ENCODE results near the gene IL5RA. TPM values are rescaled to one million over a fixed set of nuclear protein-coding genes. Genes with fewer than 3 reads are reported as not detected.

The IL5RA gene
- total RNA-seq, 1 experiment from 2014 or later: not detected

- DNase-seq (ENCODE audit: low read depth, low spot score) (no peak), ATAC-seq (no peak)
- no peak for TF ChIP-seq REST (IDR thresholded peaks at IDR 0.05; ENCODE audit: insufficient read depth in 1 of 2, low read depth in 2 of 2, low read length in 1 of 2)
- no peak for TF ChIP-seq TCF7L2 (IDR thresholded peaks at IDR 0.05; ENCODE audit: low read depth, low read length)
- TF ChIP-seq SIN3A (IDR thresholded peaks at IDR 0.05; ENCODE audit: borderline replicate concordance, insufficient read depth, low read depth, low read length): no peak
- no peak for TF ChIP-seq CTCF (IDR thresholded peaks at IDR 0.05)
- no peak for TF ChIP-seq POLR2AphosphoS5 (IDR thresholded peaks at IDR 0.05; ENCODE audit: low read depth, low read length)
- no peaks in the 10 kb centered on the region for H3K27me3 ChIP-seq (ENCODE audit: control insufficient read depth, insufficient read depth, low read length)
- no peak overlapping the region for H3K4me3 ChIP-seq (ENCODE audit: low read depth in 2 of 2, low read length in 2 of 2)
- BruUV-seq (replicated peaks): no TSS peak
- intact Hi-C loops (cut with micrococcal nuclease; ENCODE audit: unreplicated experiment) (no loop called here), in situ Hi-C loops (cut with HindIII; ENCODE audit: low pct_unique_long_range_greater_than_20kb, low sequenced_read_pairs) (no loop called here)
- POLR2A ChIA-PET: no interaction called here
- no peaks in the 10 kb centered on the region for H3K9me3 ChIP-seq (ENCODE audit: control insufficient read depth, insufficient read depth, low read depth, low read length)
- no peaks in the 10 kb centered on the region for H3K4me1 ChIP-seq (ENCODE audit: control insufficient read depth, insufficient read depth, low read length)
- CTCF ChIA-PET: no interaction called here
- H3K27ac ChIP-seq (ENCODE audit: low read length): no peak overlapping the region
- no peaks in the 10 kb centered on the region for H3K36me3 ChIP-seq (ENCODE audit: control insufficient read depth, insufficient read depth, low read length)
Observed at GRCh38 chr3:3086239-3086638, 23.9 kb downstream of the IL5RA start.

- no peaks in the 10 kb centered on the region for H3K27me3 ChIP-seq (ENCODE audit: control insufficient read depth, insufficient read depth, low read length)
- CTCF ChIA-PET: no interaction called here
- H3K9me3 ChIP-seq (ENCODE audit: control insufficient read depth, insufficient read depth, low read depth, low read length): no peaks in the 10 kb centered on the region
- DNase-seq (ENCODE audit: low read depth, low spot score) (no peak), ATAC-seq (no peak)
- BruUV-seq (replicated peaks): no TSS peak
- no peak overlapping the region for H3K4me3 ChIP-seq (ENCODE audit: low read depth in 2 of 2, low read length in 2 of 2)
- intact Hi-C loops (cut with micrococcal nuclease; ENCODE audit: unreplicated experiment) (no loop called here), in situ Hi-C loops (cut with HindIII; ENCODE audit: low pct_unique_long_range_greater_than_20kb, low sequenced_read_pairs) (no loop called here)
- H3K36me3 ChIP-seq (ENCODE audit: control insufficient read depth, insufficient read depth, low read length): no peaks in the 10 kb centered on the region
- no peak overlapping the region for H3K27ac ChIP-seq (ENCODE audit: low read length)
- TF ChIP-seq SIN3A (IDR thresholded peaks at IDR 0.05; ENCODE audit: borderline replicate concordance, insufficient read depth, low read depth, low read length) (no peak), REST (IDR thresholded peaks at IDR 0.05; ENCODE audit: insufficient read depth in 1 of 2, low read depth in 2 of 2, low read length in 1 of 2) (no peak), TCF7L2 (IDR thresholded peaks at IDR 0.05; ENCODE audit: low read depth, low read length) (no peak), CTCF (IDR thresholded peaks at IDR 0.05) (no peak), POLR2AphosphoS5 (IDR thresholded peaks at IDR 0.05; ENCODE audit: low read depth, low read length) (no peak)
- H3K4me1 ChIP-seq (ENCODE audit: control insufficient read depth, insufficient read depth, low read length): no peaks in the 10 kb centered on the region
- POLR2A ChIA-PET: no interaction called here
Observed at GRCh38 chr3:3085782-3086181, 24.4 kb downstream of the IL5RA start.

Data from Panc1 (cell line).